ENCODE measurements around the gene SAMD13.

DNA sequence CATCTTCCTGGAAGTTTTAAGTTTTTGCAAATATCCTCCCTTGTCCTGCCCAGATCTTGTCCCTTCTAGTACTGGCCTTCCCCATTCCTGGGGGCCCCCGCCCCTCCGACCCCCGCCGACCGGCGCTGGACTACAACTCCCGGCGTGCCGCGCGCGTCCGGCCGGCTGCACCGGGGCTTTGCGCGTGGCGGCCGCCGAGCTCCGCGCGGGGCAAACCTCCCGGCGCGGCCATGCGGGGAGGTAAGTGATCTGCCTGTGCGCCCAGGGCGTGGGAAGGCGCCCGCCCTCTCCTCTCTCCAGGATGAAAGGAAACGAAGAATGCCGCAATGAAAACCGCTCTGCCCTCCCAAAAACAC is 3.2 kb upstream of the SAMD13 start:
- TF ChIP-seq POLR2A (IDR thresholded peaks at IDR 0.05; ENCODE audit: low read depth) (no peak), POLR2AphosphoS5 (IDR thresholded peaks at IDR 0.05) (peak; percentile 30 to 64)
- TF ChIP-seq, protein P1, sequence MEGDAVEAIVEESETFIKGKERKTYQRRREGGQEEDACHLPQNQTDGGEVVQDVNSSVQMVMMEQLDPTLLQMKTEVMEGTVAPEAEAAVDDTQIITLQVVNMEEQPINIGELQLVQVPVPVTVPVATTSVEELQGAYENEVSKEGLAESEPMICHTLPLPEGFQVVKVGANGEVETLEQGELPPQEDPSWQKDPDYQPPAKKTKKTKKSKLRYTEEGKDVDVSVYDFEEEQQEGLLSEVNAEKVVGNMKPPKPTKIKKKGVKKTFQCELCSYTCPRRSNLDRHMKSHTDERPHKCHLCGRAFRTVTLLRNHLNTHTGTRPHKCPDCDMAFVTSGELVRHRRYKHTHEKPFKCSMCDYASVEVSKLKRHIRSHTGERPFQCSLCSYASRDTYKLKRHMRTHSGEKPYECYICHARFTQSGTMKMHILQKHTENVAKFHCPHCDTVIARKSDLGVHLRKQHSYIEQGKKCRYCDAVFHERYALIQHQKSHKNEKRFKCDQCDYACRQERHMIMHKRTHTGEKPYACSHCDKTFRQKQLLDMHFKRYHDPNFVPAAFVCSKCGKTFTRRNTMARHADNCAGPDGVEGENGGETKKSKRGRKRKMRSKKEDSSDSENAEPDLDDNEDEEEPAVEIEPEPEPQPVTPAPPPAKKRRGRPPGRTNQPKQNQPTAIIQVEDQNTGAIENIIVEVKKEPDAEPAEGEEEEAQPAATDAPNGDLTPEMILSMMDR (IDR thresholded peaks at IDR 0.05), result no peak
